Measurements from ENCODE around the gene PCDH9. TPM values are rescaled to one million over a fixed set of nuclear protein-coding genes. Genes with fewer than 3 reads are reported as not detected.

The PCDH9 gene
- total RNA-seq, 1 donor from 2014 or later = 0.75 TPM

GRCh38 chr13:66397133-66397532 is 833.0 kb downstream of the PCDH9 start:
- Histone ChIP-seq H3K27me3 (ENCODE audit: control insufficient read depth, insufficient read depth, low read length) (no peaks in the 10 kb centered on the region), H3K4me3 (ENCODE audit: low read depth, low read length) (no peak overlapping the region), H3K36me3 (ENCODE audit: control insufficient read depth, insufficient read depth, low read length) (no peaks in the 10 kb centered on the region)
- DNase-seq (ENCODE audit: low read depth) = no peak
- TF ChIP-seq CTCF (IDR thresholded peaks at IDR 0.05; ENCODE audit: insufficient read depth, low read length, poor library complexity, severe bottlenecking) = no peak

GRCh38 chr13:66391322-66391721 is 838.8 kb downstream of the PCDH9 start:
- no peak for TF ChIP-seq CTCF (IDR thresholded peaks at IDR 0.05; ENCODE audit: insufficient read depth, low read length, poor library complexity, severe bottlenecking)
- DNase-seq (ENCODE audit: low read depth) = no peak
- Histone ChIP-seq H3K27me3 (ENCODE audit: control insufficient read depth, insufficient read depth, low read length) (no peaks in the 10 kb centered on the region), H3K36me3 (ENCODE audit: control insufficient read depth, insufficient read depth, low read length) (no peaks in the 10 kb centered on the region), H3K4me3 (ENCODE audit: low read depth, low read length) (no peak overlapping the region)

GRCh38 chr13:66378894-66379293 is 851.2 kb downstream of the PCDH9 start:
- TF ChIP-seq CTCF (IDR thresholded peaks at IDR 0.05; ENCODE audit: insufficient read depth, low read length, poor library complexity, severe bottlenecking) = no peak
- no peak for DNase-seq (ENCODE audit: low read depth)
- Histone ChIP-seq H3K27me3 (ENCODE audit: control insufficient read depth, insufficient read depth, low read length) (no peaks in the 10 kb centered on the region), H3K4me3 (ENCODE audit: low read depth, low read length) (no peak overlapping the region), H3K36me3 (ENCODE audit: control insufficient read depth, insufficient read depth, low read length) (no peaks in the 10 kb centered on the region)

GRCh38 chr13:66377569-66377968 is 852.6 kb downstream of the PCDH9 start:
- TF ChIP-seq CTCF (IDR thresholded peaks at IDR 0.05; ENCODE audit: insufficient read depth, low read length, poor library complexity, severe bottlenecking) = no peak

GRCh38 chr13:66375756-66376155 is 854.4 kb downstream of the PCDH9 start:
- TF ChIP-seq CTCF (IDR thresholded peaks at IDR 0.05; ENCODE audit: insufficient read depth, low read length, poor library complexity, severe bottlenecking) = no peak
- no peak overlapping the region for H3K4me3 ChIP-seq (ENCODE audit: low read depth, low read length)

More at GRCh38 chr13:66377569-66377968, 852.6 kb downstream of the PCDH9 start:
- no peaks in the 10 kb centered on the region for H3K27me3 ChIP-seq (ENCODE audit: control insufficient read depth, insufficient read depth, low read length)
- no peaks in the 10 kb centered on the region for H3K36me3 ChIP-seq (ENCODE audit: control insufficient read depth, insufficient read depth, low read length)
- no peak overlapping the region for H3K4me3 ChIP-seq (ENCODE audit: low read depth, low read length)
- DNase-seq (ENCODE audit: low read depth) = no peak

GRCh38 chr13:66369666-66370065 is 860.5 kb downstream of the PCDH9 start:
- DNase-seq (ENCODE audit: low read depth) = no peak
- H3K36me3 ChIP-seq (ENCODE audit: control insufficient read depth, insufficient read depth, low read length) = no peaks in the 10 kb centered on the region
- no peak for TF ChIP-seq CTCF (IDR thresholded peaks at IDR 0.05; ENCODE audit: insufficient read depth, low read length, poor library complexity, severe bottlenecking)
- no peaks in the 10 kb centered on the region for H3K27me3 ChIP-seq (ENCODE audit: control insufficient read depth, insufficient read depth, low read length)
- no peak overlapping the region for H3K4me3 ChIP-seq (ENCODE audit: low read depth, low read length)

More at GRCh38 chr13:66375756-66376155, 854.4 kb downstream of the PCDH9 start:
- H3K36me3 ChIP-seq (ENCODE audit: control insufficient read depth, insufficient read depth, low read length) = no peaks in the 10 kb centered on the region
- DNase-seq (ENCODE audit: low read depth) = no peak
- no peaks in the 10 kb centered on the region for H3K27me3 ChIP-seq (ENCODE audit: control insufficient read depth, insufficient read depth, low read length)

Measured in kidney epithelial cell (primary cell).